Anterior cingulate cortex (tissue), 58 donors: ENCODE measurements around the gene BATF2.
"Not testable (repeated sequence)": the region's sequence is repeated elsewhere in the genome, so short reads cannot be mapped to it uniquely, and the experiment has no call there.

Source experiments
- DNase-seq, 58 donors: peaks; one replicate each; lab custom pipeline; 2025; lab: John Stamatoyannopoulos, UW

Gene BATF2

GRCh38 chr11:64996710-64997380, at the start of gene BATF2:
TSS of gene BATF2 (minus strand) at chr11:64996971. CDS start at chr11:64996914, 57 bp downstream.
- DNase-seq: peak in 53 of 58 donors; percentile 2 to 65 (median 35)

GRCh38 chr11:65045728-65046127, 49.0 kb upstream of the BATF2 start:
- DNase-seq: no peak

- DNase-seq: no peak
These were observed 48.3 kb upstream of the BATF2 start for GRCh38 chr11:65045061-65045460.

DNA sequence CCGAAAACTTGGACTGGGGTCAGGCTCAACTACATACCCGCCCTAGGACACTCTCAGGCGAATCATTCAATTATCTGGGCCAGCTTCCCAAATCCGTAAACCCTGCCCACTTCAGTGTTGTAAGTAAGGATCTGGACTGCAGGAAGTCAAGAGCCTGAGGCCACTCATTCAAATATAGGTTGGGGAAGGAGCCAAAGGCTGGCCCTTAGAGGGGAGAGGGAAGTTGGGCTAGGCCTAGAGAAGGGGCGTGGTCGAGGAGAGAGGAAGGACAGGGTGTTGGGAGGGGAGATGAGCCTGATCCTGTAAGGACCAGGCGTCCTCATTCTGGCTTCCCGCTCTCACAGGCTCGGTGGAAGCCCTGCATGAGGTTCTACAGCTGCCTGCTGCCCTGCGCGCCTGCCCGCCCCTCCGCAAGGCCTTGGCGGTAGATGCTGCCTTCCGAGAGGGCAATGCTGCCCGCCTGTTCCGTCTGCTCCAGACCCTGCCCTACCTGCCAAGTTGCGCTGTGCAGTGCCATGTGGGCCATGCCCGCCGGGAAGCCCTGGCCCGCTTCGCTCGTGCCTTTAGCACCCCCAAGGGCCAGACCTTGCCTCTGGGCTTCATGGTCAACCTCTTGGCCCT, 47.2 kb upstream of the BATF2 start:
- peak in 11 of 58 donors; percentile 2 to 23 (median 9) for DNase-seq

DNA sequence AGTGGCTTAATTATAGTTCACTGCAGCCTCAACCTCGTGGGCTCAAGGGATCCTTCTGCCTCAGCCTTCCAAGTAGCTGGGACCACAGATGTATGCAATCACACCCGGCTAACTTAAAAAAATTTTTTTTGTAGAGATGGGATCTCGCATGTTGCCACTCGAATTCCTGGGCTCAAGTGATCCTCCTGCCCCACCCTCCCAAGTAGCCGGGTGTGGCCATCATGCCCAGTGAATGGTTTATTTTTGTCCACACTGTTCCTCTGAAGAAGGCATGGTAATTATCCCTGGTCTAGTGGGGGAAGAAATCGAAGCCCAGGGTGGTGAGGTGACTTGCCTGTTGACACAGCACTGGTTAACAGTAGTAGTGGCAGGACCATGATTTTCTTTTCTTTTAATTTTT, 46.1 kb upstream of the BATF2 start:
- DNase-seq: no peak

DNA sequence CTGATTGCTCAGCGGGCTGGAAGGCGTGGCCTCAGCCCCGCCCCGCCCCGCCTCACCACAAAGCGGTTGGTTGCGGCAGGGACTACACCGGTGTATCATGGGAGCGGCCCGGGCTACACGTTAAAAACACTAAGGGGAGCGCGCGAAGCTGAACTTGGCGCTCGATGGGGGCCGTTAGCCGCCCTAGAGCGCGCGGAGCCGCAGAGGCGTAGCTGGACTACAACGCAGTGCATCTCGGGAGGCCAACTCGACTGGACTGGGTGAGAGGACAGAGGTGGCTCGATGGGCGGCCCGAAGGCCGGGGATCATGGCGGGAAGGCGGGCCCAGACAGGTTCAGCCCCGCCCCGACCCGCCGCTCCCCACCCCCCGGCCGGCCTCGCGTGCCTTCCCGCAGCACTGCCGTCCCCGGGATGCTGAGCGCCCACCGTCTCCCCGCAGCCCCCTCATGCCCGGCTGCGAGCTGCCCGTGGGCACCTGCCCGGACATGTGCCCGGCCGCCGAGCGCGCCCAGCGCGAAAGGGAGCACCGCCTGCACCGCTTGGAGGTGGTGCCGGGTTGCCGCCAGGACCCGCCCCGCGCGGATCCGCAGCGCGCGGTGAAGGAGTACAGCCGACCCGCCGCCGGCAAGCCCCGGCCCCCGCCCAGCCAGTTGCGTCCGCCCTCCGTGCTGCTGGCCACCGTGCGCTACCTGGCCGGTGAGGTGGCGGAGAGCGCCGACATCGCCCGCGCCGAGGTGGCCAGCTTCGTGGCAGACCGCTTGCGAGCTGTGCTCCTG, 44.3 kb upstream of the BATF2 start, which contains the start of gene SAC3D1:
TSS of gene SAC3D1 (plus strand) at position 364 of the 776 bp plus-strand sequence. CDS start at position 447, 83 bp downstream.
- DNase-seq: peak; percentile 48 to 99 (median 87)

DNA sequence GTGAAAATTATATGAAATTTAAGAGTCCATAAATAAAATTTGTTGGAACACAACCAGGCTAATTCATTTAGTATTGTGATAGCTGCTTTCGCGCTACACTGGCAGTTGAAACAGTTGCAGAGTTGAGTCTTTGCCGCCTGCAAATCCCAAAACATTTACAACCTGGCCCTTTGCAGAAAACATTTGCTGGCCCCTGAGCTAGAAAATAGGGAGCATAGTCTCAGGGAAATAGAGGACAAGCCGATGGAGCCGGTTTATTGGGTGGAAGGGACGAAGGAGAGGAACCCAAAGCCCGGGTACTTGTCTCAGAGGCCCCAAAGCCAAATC, 43.7 kb upstream of the BATF2 start:
- no peak for DNase-seq

DNA sequence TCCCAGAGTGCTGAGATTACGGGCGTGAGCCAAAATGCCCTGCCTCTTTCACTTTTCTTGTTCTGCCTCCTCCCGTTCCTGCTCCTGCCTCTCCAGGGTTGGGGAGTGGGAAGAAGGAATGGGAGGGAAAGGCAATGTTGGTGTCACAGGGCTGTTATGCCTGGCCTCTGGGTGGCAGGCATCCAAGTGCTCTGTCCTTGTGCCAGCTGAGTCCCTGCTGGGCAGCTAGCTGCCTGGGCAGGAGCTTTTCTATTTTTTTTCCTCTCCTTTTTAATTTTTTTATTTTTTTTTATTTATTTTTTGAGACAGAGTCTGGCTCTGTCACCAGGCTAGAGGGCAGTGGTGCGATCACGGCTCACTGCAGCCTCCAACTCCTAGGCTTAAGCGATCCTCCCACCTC, 40.2 kb upstream of the BATF2 start:
- peak in 52 of 58 donors; percentile 2 to 82 (median 44) for DNase-seq

DNA sequence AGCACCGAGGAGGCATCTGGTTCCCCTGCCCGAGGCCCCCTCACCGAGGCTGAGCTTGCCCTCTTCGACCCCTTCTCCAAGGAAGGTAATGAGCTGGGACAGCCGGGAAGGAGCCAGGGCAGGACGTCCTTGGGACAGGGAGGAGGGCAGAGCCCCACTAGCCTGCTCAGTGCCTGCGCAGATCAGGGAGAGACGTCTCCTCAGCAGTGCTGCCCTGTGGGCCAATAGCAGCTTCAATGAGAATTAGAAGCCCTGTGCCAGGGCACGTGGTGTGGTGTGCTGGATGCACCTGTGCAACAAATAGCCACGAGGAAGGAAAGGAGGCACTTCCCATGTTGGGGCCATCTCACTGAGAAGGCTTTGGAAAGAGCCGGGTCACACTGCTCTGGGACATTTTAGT, 38.8 kb upstream of the BATF2 start:
- DNase-seq: no peak

DNA sequence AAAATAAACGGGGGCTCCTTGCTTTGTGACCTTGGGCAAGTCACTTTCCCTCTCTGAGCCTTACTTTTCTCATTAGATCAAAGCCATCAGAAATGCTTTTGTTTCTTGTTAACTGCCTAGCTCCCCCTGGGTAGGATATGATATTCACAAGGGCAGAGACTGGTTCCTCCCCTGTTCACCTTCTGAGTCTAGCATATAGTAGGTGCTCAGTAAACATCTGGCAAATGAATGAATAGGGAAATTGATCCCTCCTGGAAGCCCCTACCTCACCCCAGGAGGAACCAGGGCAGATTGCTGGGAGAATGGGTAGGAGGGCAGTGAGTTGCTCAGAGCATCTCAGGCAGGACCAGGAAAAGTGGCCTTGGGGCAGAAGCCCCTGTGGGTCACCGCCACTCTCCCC, 37.7 kb upstream of the BATF2 start:
- DNase-seq: no peak

DNA sequence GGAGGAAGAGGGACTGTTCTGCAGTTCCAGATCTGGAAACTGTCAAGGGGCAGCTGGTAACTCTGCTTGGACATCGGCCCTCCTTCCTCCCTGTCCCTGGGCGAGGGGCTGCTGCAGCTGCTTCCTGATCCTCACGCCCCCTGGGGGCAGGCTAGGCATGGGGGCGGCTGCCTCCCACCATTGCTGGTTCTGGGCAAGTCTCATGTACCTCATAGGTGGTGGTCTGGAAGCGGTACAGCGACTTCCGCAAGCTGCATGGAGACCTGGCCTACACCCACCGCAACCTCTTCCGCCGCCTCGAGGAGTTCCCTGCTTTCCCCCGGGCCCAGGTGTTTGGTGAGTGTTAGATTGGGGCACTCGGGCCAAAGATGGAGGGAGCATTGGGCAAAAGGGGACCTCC, 35.4 kb upstream of the BATF2 start:
- DNase-seq: no peak

- peak; percentile 32 to 96 (median 92) for DNase-seq
These were observed 30.7 kb upstream of the BATF2 start, which contains the start of gene SNX15 for GRCh38 chr11:65027213-65028067. TSS of gene SNX15 (plus strand) at chr11:65027439. CDS start at chr11:65027538, 99 bp downstream.

DNA sequence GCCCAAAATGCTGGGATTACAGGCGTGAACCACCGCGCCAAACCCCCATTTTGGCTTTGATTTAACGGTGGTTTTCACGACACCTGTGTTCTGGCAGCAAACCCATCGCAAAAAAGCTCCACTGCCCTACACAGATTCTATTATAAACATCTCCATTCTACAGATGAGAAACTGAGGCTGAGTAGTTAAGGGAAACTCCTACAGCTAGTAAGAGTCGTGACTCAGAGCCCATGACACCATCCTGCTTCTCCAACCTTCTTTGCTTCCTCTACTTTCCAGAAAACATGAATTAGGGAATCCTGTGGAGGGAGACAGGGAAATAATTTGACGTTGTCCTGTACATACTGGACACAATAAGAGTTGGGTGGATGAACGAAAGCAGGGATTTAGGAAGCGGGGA, 30.0 kb upstream of the BATF2 start:
- DNase-seq: no peak

- DNase-seq: not testable (repeated sequence)
These were observed 26.7 kb upstream of the BATF2 start for GRCh38 chr11:65023502-65023901.

DNA sequence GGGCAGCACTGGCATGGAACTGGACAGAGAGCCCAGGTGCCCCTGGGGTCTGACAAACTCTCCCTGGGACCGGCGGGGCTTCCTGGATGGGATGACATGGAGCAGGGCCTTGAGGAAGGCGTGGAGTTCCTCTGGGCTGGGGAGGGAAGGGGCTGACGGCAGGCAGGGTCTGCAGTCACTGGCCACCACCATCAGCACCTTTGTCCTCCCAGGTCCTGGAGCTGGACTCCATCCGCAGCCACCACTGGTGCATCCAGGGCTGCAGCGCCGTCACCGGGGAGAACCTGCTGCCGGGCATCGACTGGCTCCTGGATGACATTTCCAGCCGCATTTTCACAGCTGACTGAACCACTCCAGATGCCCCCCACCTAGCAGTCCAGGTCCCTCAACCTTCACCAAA, 24.7 kb upstream of the BATF2 start:
- no peak for DNase-seq

GRCh38 chr11:65021003-65021402, 24.2 kb upstream of the BATF2 start:
- DNase-seq: no peak

DNA sequence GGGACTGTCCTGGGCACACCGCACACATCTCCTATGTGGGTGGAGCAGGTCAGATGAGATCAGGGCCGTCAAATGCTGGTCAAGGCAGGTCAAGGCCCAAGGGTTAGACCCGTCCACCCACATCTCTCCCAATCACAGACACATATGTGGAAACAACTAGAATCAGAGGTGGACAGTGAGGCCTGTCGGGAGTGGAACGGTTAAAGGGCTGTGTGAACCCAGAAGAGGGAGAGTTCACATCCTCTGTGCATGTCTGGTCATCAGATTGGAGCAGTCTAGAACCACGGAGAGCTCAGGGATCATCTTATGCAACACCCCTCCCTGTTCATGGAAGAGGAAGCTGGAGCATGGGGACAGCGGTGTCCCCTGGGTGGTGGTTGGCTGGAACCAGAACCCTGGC, 23.1 kb upstream of the BATF2 start:
- no peak for DNase-seq

- no peak for DNase-seq
These were observed 21.2 kb upstream of the BATF2 start for GRCh38 chr11:65017937-65018336.

DNA sequence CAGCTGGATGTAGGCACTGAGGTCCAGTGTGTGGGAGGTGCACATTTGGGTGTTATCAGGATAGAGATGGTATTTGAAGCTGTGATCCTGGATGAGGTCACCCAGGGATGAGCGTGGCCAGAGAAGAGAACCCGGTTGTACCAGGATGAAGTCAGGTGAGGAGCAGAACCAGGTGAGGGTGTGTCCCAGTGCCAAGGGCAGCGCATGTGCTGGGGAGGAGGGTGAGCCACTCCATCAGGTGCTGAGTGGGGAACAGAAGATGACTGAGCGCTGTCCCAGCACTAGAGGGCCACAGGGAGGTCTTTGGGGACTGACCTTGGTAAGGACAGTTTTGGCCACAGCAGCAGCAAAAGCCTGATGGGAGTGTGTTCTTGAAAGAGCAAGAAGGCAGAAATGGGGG, 19.9 kb upstream of the BATF2 start:
- no peak for DNase-seq

- DNase-seq: no peak
These were observed 18.0 kb upstream of the BATF2 start for GRCh38 chr11:65014726-65015227.
